TTC549 (cell line): ENCODE measurements around the gene NCK2.

Source experiments
- FAIRE-seq: peaks from 2 replicates; lab custom pipeline; 2012; peaks lifted over from hg19 to GRCh38; lab: Jason Lieb, UNC

NCK2 gene

DNA sequence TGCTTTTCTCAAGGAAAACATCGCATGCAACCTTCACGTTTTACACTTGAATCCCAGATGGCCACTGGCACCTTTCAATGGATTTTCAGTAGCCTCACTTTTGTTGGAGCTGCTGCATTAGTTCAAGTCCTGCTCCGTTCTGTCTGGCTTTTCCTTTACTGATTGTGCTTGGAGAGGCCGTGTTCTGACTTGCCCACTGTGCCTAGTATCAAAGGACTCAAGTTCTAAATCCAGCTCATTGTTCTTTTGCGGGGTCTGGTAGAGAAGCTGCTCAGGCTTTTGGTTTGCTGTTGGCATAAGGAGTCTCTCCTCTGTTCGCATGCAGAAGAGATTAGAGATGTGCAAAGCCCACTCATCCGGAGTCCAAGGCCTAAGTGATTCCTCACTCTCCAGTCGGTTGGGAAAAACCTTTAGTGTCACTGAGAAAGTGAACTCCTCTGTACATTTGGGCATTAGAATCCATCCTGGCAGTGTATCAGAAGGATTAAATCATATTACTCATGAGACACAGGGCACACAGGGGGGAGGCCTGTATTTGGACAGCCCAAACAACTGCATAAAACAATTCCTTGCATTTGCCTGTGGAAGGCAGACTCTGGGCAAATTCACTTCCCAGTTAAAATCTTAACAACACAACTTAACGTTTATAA is 69.7 kb downstream of the NCK2 start:
- no peak for FAIRE-seq

DNA sequence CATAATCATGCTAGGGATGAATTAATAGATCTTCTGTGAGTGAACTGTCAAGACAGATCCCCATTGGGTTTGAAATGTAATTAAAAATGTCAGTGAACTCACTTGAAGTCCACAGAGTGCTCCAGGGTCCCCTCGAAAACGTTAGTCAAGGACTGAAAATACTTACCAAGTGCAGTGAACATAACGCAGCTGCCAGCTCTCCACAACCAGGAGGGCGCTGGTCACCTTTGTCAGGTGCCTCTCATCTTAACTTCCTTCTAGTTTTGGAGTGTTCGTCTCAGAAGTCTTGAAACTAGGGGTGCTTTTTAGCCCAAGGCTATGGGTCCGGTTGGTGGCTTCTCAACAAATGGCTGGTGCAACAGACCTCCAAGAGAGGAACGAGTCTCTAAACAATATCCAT is 70.7 kb downstream of the NCK2 start:
- no peak for FAIRE-seq

DNA sequence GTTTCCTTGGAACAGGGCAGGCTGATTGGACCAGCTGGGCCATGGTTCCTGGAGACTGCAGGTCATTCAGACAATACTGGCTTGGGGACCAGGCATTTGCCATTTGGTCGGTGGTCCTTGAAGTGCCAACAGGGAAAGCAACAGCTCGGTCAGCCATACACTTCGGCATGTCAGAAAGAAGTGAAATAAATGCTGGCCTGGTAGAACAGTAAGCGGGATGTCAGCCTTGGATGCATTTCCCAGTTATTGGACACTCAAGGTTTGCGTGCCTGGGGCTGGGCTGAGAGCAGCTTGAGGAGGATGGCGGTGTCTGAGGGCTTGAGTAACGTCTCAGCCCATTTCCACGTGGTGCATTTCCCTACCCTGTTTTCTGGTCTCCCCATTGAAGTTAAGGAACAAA is 75.4 kb downstream of the NCK2 start:
- FAIRE-seq = no peak

DNA sequence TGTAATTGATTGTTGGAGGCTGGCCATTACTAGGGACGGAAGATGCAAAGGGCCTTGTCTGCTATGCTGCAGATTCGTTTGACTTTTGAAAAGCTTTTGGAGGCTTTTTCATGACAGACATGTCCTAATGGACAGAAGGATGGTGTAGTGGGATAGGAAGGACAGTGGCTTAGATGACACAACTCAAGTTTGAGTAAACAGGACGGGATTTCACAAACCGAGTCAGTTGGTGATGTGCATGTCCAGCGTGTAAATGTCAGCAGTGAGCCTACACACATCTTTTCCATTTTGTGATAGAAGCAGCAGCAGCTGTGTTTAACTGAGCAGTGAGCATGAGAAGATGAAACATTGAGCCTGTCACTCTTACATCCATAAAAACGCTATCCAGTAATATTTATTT is 76.0 kb downstream of the NCK2 start:
- no peak for FAIRE-seq

DNA sequence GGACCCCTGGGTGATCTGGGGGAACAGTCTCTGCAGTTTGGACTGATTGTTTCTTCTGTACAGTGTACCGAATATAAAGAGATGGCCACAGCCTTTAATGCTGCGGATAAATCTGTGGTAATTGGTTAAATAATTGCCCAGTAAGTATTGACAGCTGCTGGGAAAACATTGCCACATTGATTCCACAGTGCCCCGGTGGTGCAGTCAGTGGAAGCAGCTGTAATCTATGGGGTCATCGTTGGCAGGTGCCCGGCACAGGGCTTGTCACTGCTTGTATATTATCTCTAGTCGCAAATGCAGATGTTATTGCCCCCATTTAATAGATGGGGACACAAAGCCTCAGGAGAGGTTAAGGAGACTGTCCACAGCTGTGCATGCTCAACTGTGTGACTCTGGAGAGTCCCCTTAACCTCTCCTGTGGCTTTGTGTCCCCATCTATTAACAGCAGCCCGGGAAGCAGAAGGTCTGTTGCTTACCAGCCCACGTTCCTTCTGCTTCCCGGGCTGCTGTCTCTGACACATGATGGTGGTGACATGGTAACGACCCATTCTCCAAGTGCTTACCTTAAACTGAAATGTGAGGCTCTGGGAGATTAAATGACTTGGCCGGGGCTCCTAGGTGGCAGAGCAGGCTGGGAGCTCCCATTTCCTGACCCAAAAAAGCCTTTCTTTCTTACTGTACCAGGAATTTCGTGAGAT is 76.9 kb downstream of the NCK2 start:
- FAIRE-seq = no peak

DNA sequence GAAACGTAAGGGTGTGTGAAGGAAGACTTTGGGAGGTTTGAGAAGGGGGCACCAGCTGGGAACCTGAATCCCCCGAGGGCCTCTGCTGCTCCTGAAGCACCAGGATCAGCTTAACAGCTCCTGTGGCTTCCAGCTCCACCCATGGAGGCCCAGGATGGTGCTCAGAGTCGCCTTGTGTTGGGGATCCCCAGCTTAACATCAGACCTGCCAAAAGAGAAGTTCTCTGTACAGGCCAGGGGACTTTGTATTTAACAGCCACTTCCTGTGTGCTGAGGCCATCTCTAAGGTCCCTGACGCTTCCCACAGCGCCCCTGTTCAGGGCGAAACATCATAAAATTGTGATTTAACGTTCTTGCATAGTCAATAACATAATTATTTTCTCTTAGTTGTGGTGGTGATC is 77.5 kb downstream of the NCK2 start:
- FAIRE-seq = no peak

DNA sequence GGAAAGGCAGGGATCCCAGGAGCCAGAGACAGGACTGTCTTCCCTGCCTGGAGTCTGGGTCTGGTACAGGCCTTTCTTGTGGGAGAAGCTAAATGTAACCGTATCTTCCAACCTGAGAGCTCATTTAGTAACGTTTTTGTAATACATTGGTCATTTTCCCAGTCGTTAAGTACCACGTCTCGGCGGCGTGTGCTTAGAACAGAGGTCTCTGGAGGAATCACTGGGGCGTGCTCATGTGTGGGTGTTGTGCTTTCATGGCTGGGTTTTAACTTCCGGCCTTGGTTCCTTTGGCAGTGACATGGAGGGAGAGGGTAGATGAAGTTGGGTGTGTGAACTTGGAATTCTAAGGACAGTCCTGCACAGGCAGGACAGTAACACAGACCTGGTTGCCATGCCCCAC is 79.7 kb downstream of the NCK2 start:
- no peak for FAIRE-seq

DNA sequence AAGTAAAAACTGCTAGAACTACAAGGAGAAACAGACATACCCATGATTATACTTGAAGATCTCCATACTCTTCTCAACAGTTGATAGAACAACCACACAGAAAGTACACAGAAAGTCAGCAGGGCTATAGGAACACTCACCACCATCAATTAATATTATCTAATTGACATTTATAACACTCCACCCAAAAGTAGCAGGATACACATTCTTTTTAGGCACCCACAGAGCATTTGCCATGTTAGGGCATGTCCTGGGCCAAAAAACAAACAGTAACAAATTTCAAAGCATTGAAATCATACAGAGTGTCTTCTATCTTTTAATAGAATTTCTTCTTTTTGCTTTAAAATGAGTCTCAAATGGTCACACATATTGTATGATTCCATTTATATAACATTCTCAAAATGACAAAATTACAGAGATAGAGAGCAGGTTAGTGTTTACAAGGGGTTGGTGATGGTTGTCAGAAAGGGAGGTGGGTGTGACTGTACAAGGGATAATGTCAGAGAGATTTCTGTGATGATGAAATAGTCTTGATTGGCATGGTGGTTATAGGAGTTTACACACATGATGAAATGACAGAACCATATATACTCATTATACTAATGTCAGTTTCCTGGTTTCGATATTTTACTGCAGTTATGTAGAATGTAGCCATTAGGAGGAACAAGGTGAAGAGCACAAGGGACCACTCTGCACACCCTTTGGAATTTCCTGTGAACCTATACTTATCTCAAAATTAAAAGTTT is 82.8 kb downstream of the NCK2 start:
- FAIRE-seq = no peak

DNA sequence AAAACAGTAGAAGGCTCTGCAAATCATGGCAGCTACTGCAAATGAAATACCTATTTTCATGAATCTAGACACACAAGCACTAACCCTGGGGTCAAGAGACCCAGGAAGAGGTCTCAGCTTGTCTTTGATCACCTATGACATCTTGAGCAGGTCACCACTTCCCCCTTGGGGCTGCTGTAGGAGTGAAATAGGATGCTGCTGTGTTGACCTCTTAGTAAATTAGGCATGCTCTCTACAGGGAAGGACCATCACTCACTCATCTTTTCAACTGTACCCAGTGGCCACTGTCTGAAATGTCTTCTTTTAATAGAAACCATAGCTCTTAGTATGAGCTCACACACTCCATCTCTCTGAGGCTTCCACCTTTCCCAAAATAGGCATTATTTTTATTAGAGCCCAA is 83.8 kb downstream of the NCK2 start:
- FAIRE-seq = no peak

DNA sequence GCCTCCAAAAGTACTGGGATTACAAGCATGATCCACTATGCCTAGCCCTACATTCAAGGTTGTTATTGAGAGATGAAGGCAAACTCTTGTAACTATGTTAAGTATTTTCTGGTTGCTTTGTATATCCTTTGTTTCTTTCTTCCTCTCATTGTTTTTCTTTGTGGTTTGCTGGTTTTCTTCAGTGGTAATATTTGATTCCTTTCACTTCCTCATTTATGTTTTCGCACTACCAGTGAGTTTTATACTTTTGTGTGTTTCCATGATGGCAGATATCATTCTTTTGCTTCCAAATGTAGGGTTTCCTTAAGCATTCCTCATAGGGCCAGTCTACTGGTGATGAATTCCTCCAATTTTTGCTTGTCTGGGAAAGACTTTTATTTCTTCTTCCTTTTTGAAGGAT is 90.2 kb downstream of the NCK2 start:
- no peak for FAIRE-seq

DNA sequence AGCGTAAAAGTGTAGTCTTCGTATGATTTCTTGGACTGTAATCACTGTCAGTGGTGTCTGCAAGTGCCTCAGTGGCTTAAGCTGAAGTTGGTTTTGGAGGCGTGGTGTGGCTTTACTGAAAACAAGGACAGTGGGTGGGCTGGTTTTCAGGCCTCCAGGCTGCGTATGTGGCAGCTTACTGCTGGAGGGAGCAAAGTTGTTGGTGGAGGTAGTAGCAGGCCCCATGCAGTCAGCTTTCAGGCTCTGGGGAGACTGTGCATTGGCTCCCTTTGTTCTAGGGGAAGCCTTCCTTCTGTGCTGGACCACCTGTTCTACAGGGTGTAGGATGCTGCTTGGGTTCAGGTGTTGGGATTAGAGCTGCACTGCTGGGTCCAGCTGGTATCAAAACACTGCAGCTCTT is 91.6 kb downstream of the NCK2 start:
- no peak for FAIRE-seq

DNA sequence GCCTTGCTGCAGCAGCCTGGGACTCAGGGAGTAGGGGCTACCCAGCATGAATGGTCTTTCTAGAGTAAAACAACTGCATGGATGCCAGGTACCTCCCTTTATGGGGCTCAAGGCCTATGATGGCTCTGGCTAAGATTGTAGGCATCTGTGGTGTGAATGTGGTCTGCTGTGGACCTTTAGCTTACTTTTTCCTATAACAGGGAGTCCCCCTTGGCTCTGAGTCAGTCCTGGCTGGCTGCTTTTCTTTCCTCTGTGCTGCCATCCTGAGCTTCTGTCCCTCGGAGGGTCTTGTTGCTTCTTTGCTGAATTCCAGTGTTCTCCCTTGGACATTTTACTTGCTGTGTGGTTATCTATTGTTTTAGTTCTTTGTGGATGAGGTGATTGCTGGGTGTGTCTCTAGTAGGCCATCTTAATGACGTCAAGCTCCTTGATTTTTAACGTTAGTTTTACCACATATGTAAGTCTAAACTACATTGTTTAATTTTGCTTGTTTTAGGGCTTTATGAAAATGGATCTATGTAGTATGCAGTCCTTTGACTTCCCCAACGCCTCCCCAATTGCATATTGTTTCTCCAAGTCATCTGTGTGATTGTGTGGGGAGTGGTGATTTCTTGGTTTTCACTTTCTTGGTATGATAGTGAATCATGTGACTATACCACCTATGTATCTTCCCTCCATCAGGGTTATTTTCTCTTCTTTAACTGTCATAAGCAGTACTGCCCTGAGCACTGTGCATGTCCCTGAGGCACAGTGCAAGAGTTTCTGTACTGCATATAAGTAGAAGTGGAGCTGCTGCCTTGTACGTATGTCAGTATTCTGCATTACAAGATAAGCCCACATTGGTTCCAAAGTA is 92.4 kb downstream of the NCK2 start:
- FAIRE-seq = no peak

DNA sequence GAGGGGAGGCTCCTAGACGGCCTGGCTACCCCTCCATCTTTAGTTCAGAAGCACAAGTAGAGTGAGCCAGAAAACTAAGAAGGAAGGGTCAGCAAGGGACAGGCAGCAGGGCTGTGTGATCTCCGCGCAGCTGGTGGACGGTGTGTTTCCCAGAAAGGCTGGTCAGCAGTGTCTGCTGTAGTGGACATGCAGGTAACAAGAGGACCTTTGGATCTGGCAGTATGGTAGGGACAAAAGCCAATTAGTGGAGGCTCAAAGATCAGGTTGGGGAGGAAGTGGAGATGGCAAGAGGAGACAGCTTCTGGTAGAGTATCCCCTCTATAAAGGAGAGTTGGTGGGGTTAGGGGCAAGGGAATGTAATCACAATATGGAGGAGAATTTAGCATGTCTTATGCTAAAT is 95.1 kb downstream of the NCK2 start:
- no peak for FAIRE-seq

DNA sequence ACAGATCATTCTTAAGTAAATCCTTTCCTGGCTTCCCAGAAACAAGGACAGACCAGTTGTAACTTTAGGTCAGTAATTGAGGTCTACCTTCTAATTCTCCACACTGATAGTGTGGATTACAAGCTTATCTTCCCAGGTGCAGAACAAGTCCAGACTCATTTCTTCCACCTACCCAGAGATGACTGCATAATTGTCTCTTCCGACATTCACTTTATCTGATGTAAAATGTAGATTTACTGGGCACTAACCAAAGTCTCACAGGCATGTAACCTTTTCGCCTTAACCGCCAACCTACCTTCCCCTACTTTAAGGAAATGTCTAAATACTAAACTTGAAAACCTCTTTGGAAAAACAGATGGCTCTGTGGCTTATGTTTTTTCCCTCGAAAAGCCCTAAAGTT is 96.2 kb downstream of the NCK2 start:
- no peak for FAIRE-seq

DNA sequence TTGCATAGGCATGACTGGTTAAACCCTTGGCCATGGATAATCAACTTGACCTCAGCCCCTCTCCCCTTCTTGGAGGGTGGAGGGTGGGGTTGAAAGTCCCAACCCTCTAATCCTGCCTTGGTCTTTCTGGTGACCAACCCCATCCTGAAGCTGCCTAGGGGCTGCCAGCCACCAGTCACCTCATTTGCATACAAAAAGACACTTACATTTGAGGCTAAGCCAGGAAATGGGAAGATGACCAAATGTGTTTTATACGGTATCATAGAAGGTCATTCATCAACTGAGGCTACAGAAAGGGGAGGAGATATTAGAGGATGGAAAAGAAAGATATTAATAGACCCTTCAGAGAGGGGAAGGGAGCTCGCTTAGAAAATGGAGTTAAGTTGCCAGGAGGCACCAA is 96.8 kb downstream of the NCK2 start:
- no peak for FAIRE-seq

DNA sequence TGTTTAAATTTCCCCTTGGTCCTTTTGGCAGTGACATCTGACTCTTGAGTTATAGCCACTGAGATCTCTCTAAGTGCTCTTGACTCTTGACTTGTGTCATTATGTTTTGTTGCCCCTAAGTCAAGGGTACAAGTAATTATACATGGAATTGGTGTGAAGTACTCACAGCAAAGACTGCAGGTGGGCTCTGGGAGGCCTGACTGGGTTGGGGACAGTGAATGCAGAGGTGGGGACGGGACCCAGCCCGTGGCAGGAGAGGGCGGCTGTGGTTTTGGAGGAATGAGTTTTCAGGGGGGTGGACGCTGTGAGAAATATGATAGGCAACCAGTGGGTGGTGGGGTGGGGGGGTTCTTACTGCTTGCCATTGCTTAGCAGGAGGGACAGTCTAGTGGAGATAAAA is 97.8 kb downstream of the NCK2 start:
- no peak for FAIRE-seq

DNA sequence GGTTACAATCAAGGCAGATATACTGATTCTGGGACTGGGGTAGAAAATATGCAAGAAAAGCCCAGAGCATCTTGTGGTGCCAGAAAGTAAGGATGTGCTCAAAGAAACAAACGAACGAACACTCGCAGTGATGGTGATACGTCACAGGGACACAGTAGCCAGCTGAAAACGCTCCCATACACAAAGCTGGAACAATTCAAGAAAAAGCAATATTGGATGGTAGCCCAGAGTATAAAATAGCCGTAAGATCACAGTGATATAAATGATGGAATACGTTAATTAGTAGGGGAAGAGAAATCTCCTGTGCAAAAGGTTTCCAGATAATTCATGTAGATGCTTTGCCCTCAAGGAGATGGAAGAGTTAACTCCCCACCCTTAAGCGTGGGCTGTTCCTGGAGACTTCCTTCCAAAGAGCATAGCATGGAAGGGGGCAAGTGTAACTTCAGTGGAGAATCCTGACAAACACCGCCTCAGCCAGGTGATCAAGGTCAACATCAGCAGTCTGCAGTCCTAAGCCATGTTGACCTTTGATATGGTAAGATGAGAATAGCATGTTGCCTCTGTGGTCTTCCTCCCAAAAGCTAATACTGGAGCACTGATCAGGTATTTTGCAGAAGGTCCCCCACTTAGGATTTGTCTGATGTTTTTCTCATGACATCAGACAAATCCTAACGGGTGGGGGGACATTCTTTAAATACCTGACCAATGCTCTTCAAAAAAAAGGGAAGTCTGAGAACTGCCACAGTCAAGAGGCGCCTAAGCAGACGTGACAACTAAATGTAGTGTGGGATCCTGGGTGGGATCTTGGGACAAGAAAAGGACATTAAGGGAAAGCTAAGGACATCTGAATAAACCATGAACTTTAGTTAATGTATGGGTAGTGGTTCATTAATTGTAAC is 99.0 kb downstream of the NCK2 start:
- FAIRE-seq = no peak

DNA sequence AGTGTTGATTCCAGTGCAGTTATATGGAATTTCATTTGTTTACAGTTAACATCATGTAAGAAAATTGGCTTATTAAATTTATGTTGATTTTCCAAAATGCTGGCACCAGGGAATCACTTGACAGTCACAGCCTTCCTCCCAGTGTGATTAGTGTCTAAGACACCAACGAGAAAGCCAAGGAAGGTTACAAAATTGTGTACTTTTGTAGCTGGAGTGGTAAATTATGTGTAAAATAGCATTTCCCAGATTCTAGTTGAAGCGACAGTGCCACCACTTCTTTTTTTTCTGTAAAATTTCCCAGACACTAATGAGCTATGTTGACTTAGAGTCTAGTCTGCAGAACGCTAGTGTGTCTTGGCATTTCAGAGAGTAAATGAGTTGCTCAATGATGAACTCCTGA is 101.3 kb downstream of the NCK2 start:
- FAIRE-seq = no peak

DNA sequence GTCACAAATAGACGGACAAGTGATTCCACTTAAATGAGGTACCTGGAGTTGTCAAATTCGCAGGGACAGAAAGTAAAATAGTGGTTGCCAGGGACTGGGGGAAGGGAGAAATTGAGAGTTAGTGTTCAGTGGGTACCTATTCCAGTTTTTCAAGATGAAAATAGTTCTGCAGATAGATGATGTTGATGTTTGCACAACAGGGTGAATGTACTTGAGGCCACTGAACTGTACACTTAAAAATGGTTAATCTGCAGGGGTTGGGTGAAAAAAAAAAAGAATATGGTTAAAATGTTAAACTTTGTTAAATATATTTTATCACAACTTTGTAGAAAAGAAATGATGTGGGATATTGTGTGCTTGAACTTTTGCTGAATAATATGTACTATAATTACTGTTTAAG is 102.3 kb downstream of the NCK2 start:
- no peak for FAIRE-seq

DNA sequence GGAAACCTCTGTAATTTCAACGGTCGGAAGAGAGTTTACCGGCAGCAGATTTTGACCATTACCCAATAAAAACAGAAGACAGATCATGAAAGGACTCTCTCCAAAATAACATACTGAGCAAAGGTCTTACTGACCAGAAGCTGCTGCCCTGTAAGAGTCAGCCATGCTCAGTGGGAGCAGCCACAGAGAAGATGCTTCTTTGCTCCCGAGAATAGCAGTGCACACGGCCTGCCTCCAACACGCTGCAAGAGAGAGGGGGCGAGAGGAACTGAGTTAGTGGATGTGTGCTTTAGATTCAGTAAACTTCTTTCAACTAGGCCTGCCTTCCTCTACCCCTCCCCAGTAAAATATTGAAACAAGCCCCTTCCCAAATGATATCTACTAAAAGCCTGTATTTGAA is 103.7 kb downstream of the NCK2 start:
- no peak for FAIRE-seq

DNA sequence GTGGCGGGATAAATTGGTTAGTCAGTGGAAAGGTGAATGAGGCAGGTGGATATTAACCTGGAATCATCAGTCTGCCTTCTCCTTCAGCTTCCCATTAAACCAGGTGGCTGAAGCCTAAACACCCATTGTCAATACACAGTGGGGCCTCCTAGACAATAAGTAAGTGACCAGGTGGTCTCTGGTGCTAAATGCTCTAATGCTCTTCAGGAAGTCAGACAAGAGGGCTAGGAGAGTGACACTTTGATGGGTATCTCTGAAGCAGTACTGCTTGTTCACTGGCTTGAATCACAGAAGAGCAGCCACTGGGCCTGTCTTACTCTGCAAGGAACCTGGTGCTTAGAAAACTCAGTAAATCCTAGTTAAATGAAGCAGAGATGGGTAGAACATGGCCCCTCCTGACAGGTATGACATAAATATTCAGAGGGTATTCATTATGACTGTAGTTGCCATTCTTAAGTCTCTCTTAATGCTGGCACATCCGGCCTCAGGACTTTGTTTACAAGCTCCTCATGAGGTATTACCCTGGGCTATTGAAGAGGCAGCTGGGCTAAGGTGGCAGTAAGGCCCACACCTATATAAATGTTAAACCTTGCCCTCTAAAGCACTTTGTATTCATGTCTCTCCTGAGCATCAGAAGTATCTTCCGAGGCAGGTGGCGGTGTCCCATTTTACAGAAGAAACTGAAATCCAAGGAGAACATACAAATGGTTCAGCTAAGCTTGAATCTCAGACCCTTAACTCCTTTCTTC is 104.9 kb downstream of the NCK2 start:
- FAIRE-seq = no peak
